ENCODE measurements around the gene GPS1. TPM values are rescaled to one million over a fixed set of nuclear protein-coding genes. Genes with fewer than 3 reads are reported as not detected.

The GPS1 gene
- total RNA-seq, 1 donor from 2014 or later = 102 TPM

DNA sequence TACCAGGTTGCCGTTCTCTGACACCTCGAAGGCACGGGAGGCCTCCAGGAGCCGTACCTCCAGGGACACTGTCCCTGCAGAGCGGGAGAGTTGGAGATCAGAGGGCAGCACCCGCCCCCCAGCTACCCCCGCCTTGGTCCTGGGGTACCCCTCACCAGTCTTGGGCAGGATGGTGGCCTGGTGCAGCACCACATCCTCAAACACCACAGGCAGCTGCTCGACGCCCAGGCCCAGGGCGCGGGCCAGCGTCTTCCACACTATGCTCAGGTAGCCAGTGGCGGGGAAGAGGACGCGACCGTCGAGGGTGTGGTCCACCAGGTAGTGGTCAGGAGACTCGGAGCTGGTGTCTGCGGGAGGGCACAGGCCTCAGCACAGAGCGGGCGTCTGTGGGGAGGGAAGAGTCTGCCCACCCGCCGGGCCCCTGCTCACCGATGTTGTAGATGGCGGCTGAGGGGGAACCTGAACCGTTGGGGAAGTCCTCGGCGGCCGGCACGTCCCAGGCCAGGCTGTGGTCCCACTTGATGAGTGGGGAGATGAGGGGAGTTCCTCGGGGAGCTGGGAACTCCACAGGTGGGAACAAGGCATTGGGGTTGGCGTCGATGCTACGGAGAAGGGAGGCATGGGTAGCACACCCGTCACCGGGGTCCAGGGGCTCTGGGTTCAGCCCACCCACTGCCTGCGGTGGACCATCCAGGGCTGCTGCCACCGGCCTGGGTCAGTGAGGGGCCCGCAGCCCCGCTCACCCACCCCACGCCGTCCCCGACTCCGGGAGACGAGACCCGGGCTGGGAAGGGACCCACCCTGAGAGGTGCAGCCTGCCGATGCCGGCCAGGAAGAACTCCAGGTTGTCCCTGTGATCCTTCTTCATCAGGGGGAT lies 36.5 kb downstream of the GPS1 start:
- no peaks in the 10 kb centered on the region for H3K9me3 Mint-ChIP-seq (ENCODE audit: unreplicated experiment)
- H2AFZ ChIP-seq (ENCODE audit: low read depth, low read length) = no peak overlapping the region
- no peaks in the 10 kb centered on the region for H3K27me3 Mint-ChIP-seq (ENCODE audit: low read depth, unreplicated experiment)

DNA sequence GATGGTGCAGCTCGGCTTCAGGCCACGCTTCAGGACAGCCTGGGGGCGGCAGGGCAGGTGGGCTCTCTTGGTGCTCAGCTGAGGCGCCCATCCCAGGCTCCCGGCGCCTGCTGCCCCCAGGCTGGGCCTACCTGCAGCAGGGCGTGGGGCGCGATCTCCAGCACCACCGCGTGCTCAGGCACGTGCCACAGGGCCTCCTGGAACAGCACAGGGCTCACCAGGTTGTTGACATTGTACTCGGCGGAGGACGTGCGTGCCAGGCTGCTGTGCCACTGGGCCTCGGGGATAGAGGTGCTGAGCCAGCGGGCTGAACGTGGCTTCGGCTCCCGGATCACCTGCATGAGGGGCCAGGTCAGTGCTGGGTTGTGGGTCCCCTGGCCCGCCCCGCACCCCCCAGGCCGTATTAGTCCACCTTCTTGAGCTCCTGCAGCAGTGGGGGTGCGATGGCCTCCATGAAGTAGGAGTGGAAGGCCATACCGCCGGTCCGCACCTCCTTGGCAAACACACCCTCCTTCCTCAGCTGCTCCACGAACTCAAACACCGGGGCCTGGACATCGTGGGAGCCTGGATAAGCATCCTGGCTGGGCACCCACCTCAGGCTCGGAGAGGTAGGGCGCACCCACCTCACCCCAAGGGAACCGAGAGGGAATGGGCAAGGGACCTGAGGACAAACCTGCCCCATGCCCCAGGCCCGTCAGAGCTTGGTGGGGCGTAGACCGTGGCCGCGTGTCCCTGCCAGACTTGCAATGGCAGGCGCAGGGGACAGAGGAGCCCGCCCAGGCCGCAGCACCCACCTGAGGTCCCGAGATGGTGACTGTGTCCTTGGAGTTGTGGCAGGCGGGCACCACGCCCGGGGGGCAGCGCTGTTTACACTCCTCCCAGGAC lies 37.4 kb downstream of the GPS1 start:
- no peak overlapping the region for H3K4me2 ChIP-seq (ENCODE audit: low read length)
- H3K9ac ChIP-seq (ENCODE audit: low read length) = no peak overlapping the region
- peaks cover 26% of the 10 kb centered on the region for H3K79me2 ChIP-seq (ENCODE audit: insufficient read depth, low read length)
- Mint-ChIP-seq H3K27me3 (ENCODE audit: low read depth, unreplicated experiment) (no peaks in the 10 kb centered on the region), H3K4me1 (ENCODE audit: low read depth, unreplicated experiment) (no peaks in the 10 kb centered on the region), H3K36me3 (ENCODE audit: low read depth, unreplicated experiment) (no peaks in the 10 kb centered on the region), H3K9me3 (ENCODE audit: unreplicated experiment) (no peaks in the 10 kb centered on the region), H3K27ac (ENCODE audit: unreplicated experiment) (no peak overlapping the region), H3K4me3 (ENCODE audit: unreplicated experiment) (no peak overlapping the region)
- H3K27me3 ChIP-seq (ENCODE audit: insufficient read depth, low read length) = no peaks in the 10 kb centered on the region
- DNase-seq (ENCODE audit: low read depth) (no peak), FAIRE-seq (no peak)
- H3K9me3 ChIP-seq (ENCODE audit: insufficient read depth, low read depth, low read length) = no peaks in the 10 kb centered on the region
- H2AFZ ChIP-seq (ENCODE audit: low read depth, low read length) = no peak overlapping the region
- peaks cover 80% of the 10 kb centered on the region for H4K20me1 ChIP-seq (ENCODE audit: insufficient read depth, low read length)
- no peak overlapping the region for H3K4me3 ChIP-seq (ENCODE audit: insufficient read depth, low read depth, low read length)
- peaks cover 16% of the 10 kb centered on the region for H3K36me3 ChIP-seq (ENCODE audit: insufficient read depth, low read length)
- no peak overlapping the region for H3K27ac ChIP-seq (ENCODE audit: low read depth, low read length)
- TF ChIP-seq, protein P1, sequence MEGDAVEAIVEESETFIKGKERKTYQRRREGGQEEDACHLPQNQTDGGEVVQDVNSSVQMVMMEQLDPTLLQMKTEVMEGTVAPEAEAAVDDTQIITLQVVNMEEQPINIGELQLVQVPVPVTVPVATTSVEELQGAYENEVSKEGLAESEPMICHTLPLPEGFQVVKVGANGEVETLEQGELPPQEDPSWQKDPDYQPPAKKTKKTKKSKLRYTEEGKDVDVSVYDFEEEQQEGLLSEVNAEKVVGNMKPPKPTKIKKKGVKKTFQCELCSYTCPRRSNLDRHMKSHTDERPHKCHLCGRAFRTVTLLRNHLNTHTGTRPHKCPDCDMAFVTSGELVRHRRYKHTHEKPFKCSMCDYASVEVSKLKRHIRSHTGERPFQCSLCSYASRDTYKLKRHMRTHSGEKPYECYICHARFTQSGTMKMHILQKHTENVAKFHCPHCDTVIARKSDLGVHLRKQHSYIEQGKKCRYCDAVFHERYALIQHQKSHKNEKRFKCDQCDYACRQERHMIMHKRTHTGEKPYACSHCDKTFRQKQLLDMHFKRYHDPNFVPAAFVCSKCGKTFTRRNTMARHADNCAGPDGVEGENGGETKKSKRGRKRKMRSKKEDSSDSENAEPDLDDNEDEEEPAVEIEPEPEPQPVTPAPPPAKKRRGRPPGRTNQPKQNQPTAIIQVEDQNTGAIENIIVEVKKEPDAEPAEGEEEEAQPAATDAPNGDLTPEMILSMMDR (IDR thresholded peaks at IDR 0.05; ENCODE audit: insufficient read depth, low read depth, low read length) = no peak
- TF ChIP-seq EZH2 (IDR thresholded peaks at IDR 0.05; ENCODE audit: insufficient read depth, low read length) = no peak
- H3K4me1 ChIP-seq (ENCODE audit: insufficient read depth, low read length) = no peaks in the 10 kb centered on the region

More for the DNA sequence above, 36.5 kb downstream of the GPS1 start:
- Histone ChIP-seq H3K4me3 (ENCODE audit: insufficient read depth, low read depth, low read length) (no peak overlapping the region), H4K20me1 (ENCODE audit: insufficient read depth, low read length) (peaks cover 80% of the 10 kb centered on the region), H3K4me2 (ENCODE audit: low read length) (no peak overlapping the region), H3K4me1 (ENCODE audit: insufficient read depth, low read length) (no peaks in the 10 kb centered on the region), H3K27ac (ENCODE audit: low read depth, low read length) (no peak overlapping the region), H3K9ac (ENCODE audit: low read length) (no peak overlapping the region), H3K79me2 (ENCODE audit: insufficient read depth, low read length) (peaks cover 18% of the 10 kb centered on the region), H3K9me3 (ENCODE audit: insufficient read depth, low read depth, low read length) (no peaks in the 10 kb centered on the region), H3K36me3 (ENCODE audit: insufficient read depth, low read length) (peaks cover 13% of the 10 kb centered on the region), H3K27me3 (ENCODE audit: insufficient read depth, low read length) (no peaks in the 10 kb centered on the region)
- FAIRE-seq = no peak
- Mint-ChIP-seq H3K27ac (ENCODE audit: unreplicated experiment) (peak overlapping the region; percentile 47), H3K4me1 (ENCODE audit: low read depth, unreplicated experiment) (no peaks in the 10 kb centered on the region), H3K4me3 (ENCODE audit: unreplicated experiment) (no peak overlapping the region), H3K36me3 (ENCODE audit: low read depth, unreplicated experiment) (no peaks in the 10 kb centered on the region)
- no peak for DNase-seq (ENCODE audit: low read depth)
- TF ChIP-seq, protein P1 (IDR thresholded peaks at IDR 0.05; ENCODE audit: insufficient read depth, low read depth, low read length) = no peak
- TF ChIP-seq EZH2 (IDR thresholded peaks at IDR 0.05; ENCODE audit: insufficient read depth, low read length) = no peak
